CD4-positive, alpha-beta memory T cell (primary cell): Measurements from ENCODE around the gene TPBGL. TPM values are rescaled to one million over a fixed set of nuclear protein-coding genes. Genes with fewer than 3 reads are reported as not detected.

ENCODE experiments used
- CTCF ChIA-PET: fragments of 350-600 bp; sonication (Branson Sonifier 250); formaldehyde crosslinking; loops from one replicate; lab custom pipeline; 2021; ENCODE audit warnings: inconsistent platforms; ENCODE audit not compliant: partially characterized antibody; lab: Charles Lee
- POLR2A ChIA-PET: fragments of 350-600 bp; sonication (Branson Sonifier 250); formaldehyde crosslinking; loops from one replicate; lab custom pipeline; 2021; ENCODE audit not compliant: partially characterized antibody; lab: Charles Lee
- DNase-seq, 5 donors: peaks; one replicate each; pipeline versions ENCODE4 v3.0.0 to v3.0.0-alpha.2; 2020 to 2022; ENCODE audit warnings: mixed read lengths in 1 of 5
- H3K27ac ChIP-seq: one replicate; pipeline ENCODE4 v1.7.0; 2013; ENCODE audit warnings: low read depth, low read length
- H3K27me3 ChIP-seq: 2 replicates; pipeline ENCODE4 v1.7.0; 2013; ENCODE audit warnings: mild to moderate bottlenecking, low read length, moderate library complexity; ENCODE audit not compliant: insufficient read depth
- H3K36me3 ChIP-seq: 2 replicates; pipeline ENCODE4 v1.7.0; 2013; ENCODE audit warnings: mild to moderate bottlenecking, low read length, moderate library complexity; ENCODE audit not compliant: insufficient read depth
- H3K4me1 ChIP-seq: 2 replicates; pipeline ENCODE4 v1.7.0; 2013; ENCODE audit warnings: mild to moderate bottlenecking, low read length, moderate library complexity; ENCODE audit not compliant: insufficient read depth
- H3K4me3 ChIP-seq, 2 donors: one replicate each; pipeline ENCODE4 v1.7.0; 2013; ENCODE audit warnings: low read length in 2 of 2, mild to moderate bottlenecking in 1 of 2
- H3K9me3 ChIP-seq, 2 donors: one replicate each; pipeline ENCODE4 v1.7.0; 2013; ENCODE audit warnings: low read length in 2 of 2, control low read depth in 1 of 2; ENCODE audit not compliant: control insufficient read depth in 1 of 2
- H3K27ac Mint-ChIP-seq, 7 donors: one replicate each; pipeline ENCODE4 v1.8.0; 2020 to 2021; ENCODE audit warnings: mixed read lengths in 7 of 7, mild to moderate bottlenecking in 6 of 7, inconsistent platforms in 3 of 7, moderate library complexity in 3 of 7
- H3K27me3 Mint-ChIP-seq, 2 donors: one replicate each; pipeline ENCODE4 v1.8.0; 2020 to 2021; ENCODE audit warnings: mixed read lengths in 2 of 2
- H3K36me3 Mint-ChIP-seq, 2 donors: one replicate each; pipeline ENCODE4 v1.8.0; 2020 to 2021; ENCODE audit warnings: mixed read lengths in 2 of 2, inconsistent platforms in 1 of 2, mild to moderate bottlenecking in 1 of 2
- H3K4me1 Mint-ChIP-seq, 4 donors: one replicate each; pipeline ENCODE4 v1.8.0; 2020 to 2021; ENCODE audit warnings: mixed read lengths in 4 of 4, mild to moderate bottlenecking in 1 of 4
- H3K4me3 Mint-ChIP-seq, 8 donors: one replicate each; pipeline ENCODE4 v1.8.0; 2020 to 2021; ENCODE audit warnings: mixed read lengths in 8 of 8, mild to moderate bottlenecking in 7 of 8, moderate library complexity in 6 of 8, inconsistent platforms in 3 of 8
- H3K9me3 Mint-ChIP-seq, 8 donors: one replicate each; pipeline ENCODE4 v1.8.0; 2020 to 2021; ENCODE audit warnings: mixed read lengths in 8 of 8, mild to moderate bottlenecking in 5 of 8, inconsistent platforms in 3 of 8, moderate library complexity in 1 of 8
- intact Hi-C: fragments of 100-400 bp; cut with micrococcal nuclease; formaldehyde crosslinking; loops from one replicate; pipeline ENCODE4 v1.15.1; 2023
- polyA plus RNA-seq, 2 donors: library from polyadenylated mRNA; unstranded; fragments of 300-500 nt; fragmentation: Illumina TruSeq; gene quantifications; one replicate each; pipeline ENCODE4 v1.2.3, GENCODE V29; 2021
- total RNA-seq, 2 experiments: library from RNA; stranded (reverse); gene quantifications; one replicate each; pipeline ENCODE4 v1.2.3, GENCODE V29; 2021

TPBGL gene
- total and polyA plus RNA-seq, 4 experiments from 2014 or later, result 0.10 to 0.30 (median 0.18) TPM

GRCh38 chr11:75287579-75287978 lies 47.0 kb downstream of the TPBGL start:
- Mint-ChIP-seq H3K9me3 (no peaks in the 10 kb centered on the region), H3K27me3 (no peaks in the 10 kb centered on the region), H3K4me1 (peaks cover 0 to 9% (median 0%) of the 10 kb centered on the region in 4 donors), H3K27ac (no peak overlapping the region), H3K36me3 (peaks cover 5 to 49% of the 10 kb centered on the region in 2 donors), H3K4me3 (no peak overlapping the region)
- intact Hi-C loops, result no loop called here
- H3K27ac ChIP-seq, result no peak overlapping the region
- H3K27me3 ChIP-seq, result no peaks in the 10 kb centered on the region
- ChIA-PET POLR2A (no interaction called here), CTCF (interaction anchor here (0.9 to 2.0 kb wide), 2 partner anchors 12 to 244 kb away, joined by 3 to 5 read pairs; no protein-coding TSS in a partner anchor)
- no peaks in the 10 kb centered on the region for H3K9me3 ChIP-seq
- DNase-seq, result no peak
- no peak overlapping the region for H3K4me3 ChIP-seq
- H3K36me3 ChIP-seq, result peaks cover 11% of the 10 kb centered on the region
- no peaks in the 10 kb centered on the region for H3K4me1 ChIP-seq

GRCh38 chr11:75289511-75289760 lies 48.9 kb downstream of the TPBGL start:
- peaks cover 5 to 20% (median 8%) of the 10 kb centered on the region in 4 donors for H3K4me1 Mint-ChIP-seq
- H3K27ac Mint-ChIP-seq, result peak overlapping the region in 2 of 7 donors; percentile 4 to 70
- CTCF ChIA-PET, result interaction anchor here (0.9 to 2.8 kb wide), 4 partner anchors 10 to 119 kb away, joined by 3 to 15 read pairs (median 6); no protein-coding TSS in a partner anchor

GRCh38 chr11:75289919-75290318 lies 49.3 kb downstream of the TPBGL start:
- H3K4me3 ChIP-seq, result no peak overlapping the region
- H3K27ac ChIP-seq, result no peak overlapping the region
- H3K36me3 ChIP-seq, result peaks cover 11% of the 10 kb centered on the region
- no peaks in the 10 kb centered on the region for H3K4me1 ChIP-seq
- intact Hi-C loops, result no loop called here
- H3K27me3 ChIP-seq, result no peaks in the 10 kb centered on the region
- ChIA-PET CTCF (interaction anchor here (0.9 to 2.8 kb wide), 4 partner anchors 10 to 118 kb away, joined by 3 to 15 read pairs (median 6); no protein-coding TSS in a partner anchor), POLR2A (no interaction called here)
- Mint-ChIP-seq H3K36me3 (peaks cover 5 to 44% of the 10 kb centered on the region in 2 donors), H3K9me3 (no peaks in the 10 kb centered on the region), H3K27ac (peak overlapping the region in 1 of 7 donors; percentile 55), H3K4me1 (peaks cover 5 to 20% (median 8%) of the 10 kb centered on the region in 4 donors), H3K27me3 (no peaks in the 10 kb centered on the region), H3K4me3 (no peak overlapping the region)
- no peak for DNase-seq
- H3K9me3 ChIP-seq, result no peaks in the 10 kb centered on the region

More at GRCh38 chr11:75289511-75289760, 48.9 kb downstream of the TPBGL start:
- POLR2A ChIA-PET, result no interaction called here
- Histone ChIP-seq H3K36me3 (peaks cover 11% of the 10 kb centered on the region), H3K27me3 (no peaks in the 10 kb centered on the region), H3K9me3 (no peaks in the 10 kb centered on the region), H3K4me3 (no peak overlapping the region), H3K27ac (no peak overlapping the region), H3K4me1 (no peaks in the 10 kb centered on the region)
- Mint-ChIP-seq H3K4me3 (no peak overlapping the region), H3K36me3 (peaks cover 5 to 43% of the 10 kb centered on the region in 2 donors), H3K27me3 (no peaks in the 10 kb centered on the region), H3K9me3 (no peaks in the 10 kb centered on the region)
- intact Hi-C loops, result no loop called here
- DNase-seq, result no peak

GRCh38 chr11:75291741-75292140 lies 51.2 kb downstream of the TPBGL start:
- Histone ChIP-seq H3K4me1 (no peaks in the 10 kb centered on the region), H3K9me3 (no peaks in the 10 kb centered on the region), H3K27me3 (no peaks in the 10 kb centered on the region), H3K4me3 (no peak overlapping the region), H3K36me3 (peaks cover 11% of the 10 kb centered on the region), H3K27ac (no peak overlapping the region)
- Mint-ChIP-seq H3K27ac (peak overlapping the region in 2 of 7 donors; percentile 64 to 83), H3K27me3 (no peaks in the 10 kb centered on the region), H3K4me3 (no peak overlapping the region), H3K36me3 (peaks cover 9 to 39% of the 10 kb centered on the region in 2 donors), H3K4me1 (peaks cover 6 to 23% (median 8%) of the 10 kb centered on the region in 4 donors), H3K9me3 (no peaks in the 10 kb centered on the region)
- intact Hi-C loops, result no loop called here
- ChIA-PET CTCF (no interaction called here), POLR2A (interaction anchor here (1.1 kb wide), 1 partner anchor 50 kb away, joined by 3 read pairs; no protein-coding TSS in a partner anchor)
- no peak for DNase-seq

- Mint-ChIP-seq H3K4me3 (no peak overlapping the region), H3K36me3 (peaks cover 9 to 38% of the 10 kb centered on the region in 2 donors), H3K27ac (peak overlapping the region in 2 of 7 donors; percentile 10 to 53), H3K4me1 (peaks cover 8 to 23% (median 9%) of the 10 kb centered on the region in 4 donors), H3K27me3 (no peaks in the 10 kb centered on the region), H3K9me3 (no peaks in the 10 kb centered on the region)
- no peaks in the 10 kb centered on the region for H3K27me3 ChIP-seq
- no peaks in the 10 kb centered on the region for H3K9me3 ChIP-seq
- POLR2A ChIA-PET, result interaction anchor here (1.3 kb wide), 1 partner anchor 21 kb away, joined by 4 read pairs; no protein-coding TSS in a partner anchor
- peaks cover 4% of the 10 kb centered on the region for H3K36me3 ChIP-seq
- DNase-seq, result no peak
- H3K4me3 ChIP-seq, result no peak overlapping the region
- CTCF ChIA-PET, result interaction anchor here (1.1 kb wide), 1 partner anchor 92 kb away, joined by 4 read pairs; no protein-coding TSS in a partner anchor
- no peaks in the 10 kb centered on the region for H3K4me1 ChIP-seq
- intact Hi-C loops, result no loop called here
- no peak overlapping the region for H3K27ac ChIP-seq
These were observed 52.4 kb downstream of the TPBGL start for GRCh38 chr11:75292943-75293342.

Other genes starting within 250 kb of the TPBGL start
- gene OR2AT4, start 143.9 kb upstream of the TPBGL start, total RNA-seq, result not detected
- gene OR2AT4, start 143.9 kb upstream of the TPBGL start, polyA plus RNA-seq, result not detected
- 1 to 10 TPM; 2.4 to 2.8 TPM for gene SLCO2B1, start 89.7 kb upstream of the TPBGL start, total RNA-seq
- gene SLCO2B1, start 89.7 kb upstream of the TPBGL start, polyA plus RNA-seq, result not detected
- 10 to 100 TPM; 45.0 to 47.5 TPM for gene ARRB1, start 110.9 kb downstream of the TPBGL start, total RNA-seq
- gene ARRB1, start 110.9 kb downstream of the TPBGL start, polyA plus RNA-seq, result 1 to 10 TPM; 6.6 to 7.9 TPM
- gene RPS3, start 158.7 kb downstream of the TPBGL start, total RNA-seq, result 1,000 to 10,000 TPM; 4,846 to 5,053 TPM
- gene RPS3, start 158.7 kb downstream of the TPBGL start, polyA plus RNA-seq, result 1,000 to 10,000 TPM; 5,445 to 5,812 TPM
- 1 to 10 TPM; 1.2 to 1.5 TPM for gene KLHL35, start 192.4 kb downstream of the TPBGL start, total RNA-seq
- 1 to 10 TPM in 1 of 2 donors, under 1 TPM in 1; 0.93 to 1.5 TPM for gene KLHL35, start 192.4 kb downstream of the TPBGL start, polyA plus RNA-seq